Sigmoid colon (tissue), 7 donors: ENCODE measurements around the gene TRPV3. TPM values are rescaled to one million over a fixed set of nuclear protein-coding genes. Genes with fewer than 3 reads are reported as not detected.
A peak's percentile ranks its signal among the peaks of the same experiment; 100 is the strongest.

Experiments
- DNase-seq: peaks from one replicate; pipeline ENCODE4 v3.0.0-alpha.2; 2019
- H3K27ac ChIP-seq, 4 donors: fragments of 200-600 bp; sonication (generic); one replicate each; pipeline ENCODE4 v1.5.1; 2016 to 2019; ENCODE audit warnings: mild to moderate bottlenecking in 1 of 4
- H3K27me3 ChIP-seq, 3 donors: fragments of 200-600 bp; sonication (generic); one replicate each; pipeline ENCODE4 v1.5.1; 2019; ENCODE audit warnings: mild to moderate bottlenecking in 1 of 3
- H3K36me3 ChIP-seq, 4 donors: fragments of 200-600 bp; sonication (generic); one replicate each; pipeline ENCODE4 v1.5.1; 2016 to 2019
- H3K4me1 ChIP-seq, 4 donors: fragments of 200-600 bp; sonication (generic); one replicate each; pipeline ENCODE4 v1.5.1; 2017 to 2019
- H3K4me3 ChIP-seq, 4 donors: fragments of 200-600 bp; sonication (generic); one replicate each; pipeline ENCODE4 v1.5.1; 2017 to 2019; ENCODE audit warnings: mild to moderate bottlenecking in 2 of 4, moderate library complexity in 1 of 4
- H3K9me3 ChIP-seq, 4 donors: fragments of 200-600 bp in 3 of 4; sonication (generic) in 3 of 4; one replicate each; pipeline versions ENCODE4 v1.5.1 to v1.6.1; 2013 to 2019
- CTCF ChIP-seq, 4 experiments: fragments of 450-650 bp in 3 of 4; fragments of 200-600 bp in 1 of 4; IDR thresholded peaks; one replicate each; pipeline ENCODE4 v1.5.1; 2016 to 2019; ENCODE audit warnings: antibody characterized with exemption in 4 of 4, mild to moderate bottlenecking in 3 of 4, moderate library complexity in 2 of 4
- EP300 ChIP-seq, 4 donors: sonication (generic); formaldehyde crosslinking; IDR thresholded peaks; one replicate each; pipeline ENCODE4 v1.6.1; 2017; ENCODE audit warnings: antibody characterized with exemption in 4 of 4
- POLR2A ChIP-seq, 2 donors: fragments of 450-650 bp; IDR thresholded peaks; one replicate each; pipeline ENCODE4 v1.6.1; 2016; ENCODE audit warnings: antibody characterized with exemption in 2 of 2, mild to moderate bottlenecking in 2 of 2, moderate library complexity in 2 of 2
- POLR2AphosphoS5 ChIP-seq, 4 donors: sonication (generic); formaldehyde crosslinking; IDR thresholded peaks; one replicate each; pipeline ENCODE4 v1.6.1; 2017; ENCODE audit warnings: antibody characterized with exemption in 4 of 4
- WGBS, 2 donors: extraction: QIAGEN DNeasy Blood & Tissue Kit; methylation state at CpG; one replicate each; pipeline ENCODE4 v1.1.7; 2013; 5-methylcytosine and 5-hydroxymethylcytosine counted together
- intact Hi-C: fragments of 100-400 bp; cut with DNase I; formaldehyde crosslinking; loops from one replicate; pipeline ENCODE4 v1.15.1; 2023
- polyA plus RNA-seq, 3 donors: library from polyadenylated mRNA; stranded (reverse); fragments of 200-250 nt; gene quantifications; one replicate each; pipeline ENCODE4 v1.2.3, GENCODE V29; 2013
- total RNA-seq, 4 donors: library from RNA; depleted of rRNA; stranded (reverse); fragments of >200 nt; gene quantifications; one replicate each; pipeline ENCODE4 v1.1.0, GENCODE V29; 2016
- donor health status: healthy with polysubstance abuse.
- donor health status: Bipolar disorder and iron deficiency.
- donor health status: healthy.

TRPV3 gene
- total and polyA plus RNA-seq, 7 donors, result 0.14 to 3.3 (median 1.8) TPM

- WGBS, 2 donors, result 68 to 75% methylated on average over 1 of the region's 1 CpG
- H3K27me3 ChIP-seq, result no peaks in the 10 kb centered on the region
- H3K36me3 ChIP-seq, result no peaks in the 10 kb centered on the region
- no peaks in the 10 kb centered on the region for H3K9me3 ChIP-seq
- no peak overlapping the region for H3K4me3 ChIP-seq
- DNase-seq, result no peak
- intact Hi-C loops, result no loop called here
- no peak for TF ChIP-seq POLR2AphosphoS5 (IDR thresholded peaks at IDR 0.05)
- no peak overlapping the region for H3K27ac ChIP-seq
- H3K4me1 ChIP-seq, result no peaks in the 10 kb centered on the region
Observed at GRCh38 chr17:3507071-3507470, 50.5 kb downstream of the TRPV3 start.

GRCh38 chr17:3506054-3506453, 51.6 kb downstream of the TRPV3 start:
- no peaks in the 10 kb centered on the region for H3K36me3 ChIP-seq
- no peaks in the 10 kb centered on the region for H3K4me1 ChIP-seq
- 90 to 95% methylated on average over 2 of the region's 2 CpGs for WGBS, 2 donors
- DNase-seq, result peak; percentile 18
- no peak overlapping the region for H3K4me3 ChIP-seq
- no peaks in the 10 kb centered on the region for H3K27me3 ChIP-seq
- TF ChIP-seq POLR2A (IDR thresholded peaks at IDR 0.05) (no peak), EP300 (IDR thresholded peaks at IDR 0.05) (no peak), CTCF (IDR thresholded peaks at IDR 0.05) (no peak), POLR2AphosphoS5 (IDR thresholded peaks at IDR 0.05) (no peak)
- no peaks in the 10 kb centered on the region for H3K9me3 ChIP-seq
- intact Hi-C loops, result no loop called here
- H3K27ac ChIP-seq, result no peak overlapping the region

- no peak for TF ChIP-seq POLR2A (IDR thresholded peaks at IDR 0.05)
- no peak for TF ChIP-seq EP300 (IDR thresholded peaks at IDR 0.05)
- TF ChIP-seq CTCF (IDR thresholded peaks at IDR 0.05), result no peak
- TF ChIP-seq POLR2AphosphoS5 (IDR thresholded peaks at IDR 0.05), result no peak
- Histone ChIP-seq H3K27ac (no peak overlapping the region), H3K4me3 (no peak overlapping the region), H3K36me3 (no peaks in the 10 kb centered on the region), H3K27me3 (no peaks in the 10 kb centered on the region), H3K4me1 (no peaks in the 10 kb centered on the region), H3K9me3 (no peaks in the 10 kb centered on the region)
- 25 to 71% methylated on average over 7 of the region's 7 CpGs for WGBS, 2 donors
- intact Hi-C loops, result no loop called here
- DNase-seq, result no peak
Observed at GRCh38 chr17:3505008-3505407, 52.6 kb downstream of the TRPV3 start.

- DNase-seq, result no peak
- no peak for TF ChIP-seq POLR2A (IDR thresholded peaks at IDR 0.05)
- no peaks in the 10 kb centered on the region for H3K4me1 ChIP-seq
- H3K4me3 ChIP-seq, result no peak overlapping the region
- H3K36me3 ChIP-seq, result no peaks in the 10 kb centered on the region
- H3K27ac ChIP-seq, result peak overlapping the region in 1 of 4 donors; percentile 19
- intact Hi-C loops, result no loop called here
- H3K27me3 ChIP-seq, result no peaks in the 10 kb centered on the region
- 79 to 88% methylated on average over 1 of the region's 1 CpG for WGBS, 2 donors
- H3K9me3 ChIP-seq, result no peaks in the 10 kb centered on the region
Observed at GRCh38 chr17:3503285-3503684, 54.3 kb downstream of the TRPV3 start.

- intact Hi-C loops, result no loop called here
- 70 to 71% methylated on average over 5 of the region's 5 CpGs for WGBS, 2 donors
- H3K27me3 ChIP-seq, result no peaks in the 10 kb centered on the region
- peak overlapping the region in 2 of 4 donors; percentile 8 to 19 for H3K27ac ChIP-seq
- TF ChIP-seq CTCF (IDR thresholded peaks at IDR 0.05) (no peak), EP300 (IDR thresholded peaks at IDR 0.05) (no peak), POLR2AphosphoS5 (IDR thresholded peaks at IDR 0.05) (no peak), POLR2A (IDR thresholded peaks at IDR 0.05) (no peak)
- H3K36me3 ChIP-seq, result no peaks in the 10 kb centered on the region
- H3K9me3 ChIP-seq, result no peaks in the 10 kb centered on the region
- H3K4me1 ChIP-seq, result no peaks in the 10 kb centered on the region
- H3K4me3 ChIP-seq, result no peak overlapping the region
- DNase-seq, result no peak
Observed at GRCh38 chr17:3502466-3502865, 55.1 kb downstream of the TRPV3 start.

- H3K9me3 ChIP-seq, result no peaks in the 10 kb centered on the region
- WGBS, 2 donors, result 71 to 77% methylated on average over 5 of the region's 5 CpGs
- no peak overlapping the region for H3K27ac ChIP-seq
- no peaks in the 10 kb centered on the region for H3K27me3 ChIP-seq
- no peaks in the 10 kb centered on the region for H3K36me3 ChIP-seq
- no peak for DNase-seq
- intact Hi-C loops, result no loop called here
- no peaks in the 10 kb centered on the region for H3K4me1 ChIP-seq
- TF ChIP-seq CTCF (IDR thresholded peaks at IDR 0.05) (no peak), EP300 (IDR thresholded peaks at IDR 0.05) (no peak), POLR2A (IDR thresholded peaks at IDR 0.05) (no peak), POLR2AphosphoS5 (IDR thresholded peaks at IDR 0.05) (no peak)
- no peak overlapping the region for H3K4me3 ChIP-seq
Observed at GRCh38 chr17:3501344-3501743, 56.3 kb downstream of the TRPV3 start.
